ENCODE results near the gene MAPKAP1.
"Not testable (repeated sequence)": the region's sequence is repeated elsewhere in the genome, so short reads cannot be mapped to it uniquely, and the experiment has no call there.

Gene MAPKAP1

GRCh38 chr9:125405938-125406809 is 300.8 kb downstream of the MAPKAP1 start:
- no peak for DNase-seq

- DNase-seq = no peak
Measured at GRCh38 chr9:125404733-125405132, 302.3 kb downstream of the MAPKAP1 start.

GRCh38 chr9:125400725-125401716 is 306.0 kb downstream of the MAPKAP1 start:
- no peak for DNase-seq

GRCh38 chr9:125400232-125400631 is 306.8 kb downstream of the MAPKAP1 start:
- DNase-seq = not testable (repeated sequence)

GRCh38 chr9:125399666-125400065 is 307.3 kb downstream of the MAPKAP1 start:
- no peak for DNase-seq

- no peak for DNase-seq
Measured at GRCh38 chr9:125399165-125399564, 307.8 kb downstream of the MAPKAP1 start.

- DNase-seq = no peak
Measured at GRCh38 chr9:125398243-125398642, 308.8 kb downstream of the MAPKAP1 start.

- no peak for DNase-seq
Measured at GRCh38 chr9:125397736-125398135, 309.3 kb downstream of the MAPKAP1 start.

- no peak for DNase-seq
Measured at GRCh38 chr9:125396799-125397198, 310.2 kb downstream of the MAPKAP1 start.

GRCh38 chr9:125393426-125393825 is 313.6 kb downstream of the MAPKAP1 start:
- DNase-seq = no peak

GRCh38 chr9:125391704-125392103 is 315.3 kb downstream of the MAPKAP1 start:
- no peak for DNase-seq

- no peak for DNase-seq
Measured at GRCh38 chr9:125388978-125389377, 318.0 kb downstream of the MAPKAP1 start.

- no peak for DNase-seq
Measured at GRCh38 chr9:125387861-125388524, 319.0 kb downstream of the MAPKAP1 start.

All from activated naive CD4-positive, alpha-beta T cell treated with anti-CD3 and anti-CD28 coated beads, Interleukin-2, amount 50 U/mL, for 16 hours (primary cell).